Activated T-cell treated with anti-CD3 and anti-CD28 coated beads, Interleukin-2, amount 50 U/mL, for 1 hour (primary cell): Measurements from ENCODE around the gene ITGA3.

Experiments
- DNase-seq: peaks from one replicate; pipeline ENCODE4 v3.0.0-alpha.2; 2020

Gene ITGA3

DNA sequence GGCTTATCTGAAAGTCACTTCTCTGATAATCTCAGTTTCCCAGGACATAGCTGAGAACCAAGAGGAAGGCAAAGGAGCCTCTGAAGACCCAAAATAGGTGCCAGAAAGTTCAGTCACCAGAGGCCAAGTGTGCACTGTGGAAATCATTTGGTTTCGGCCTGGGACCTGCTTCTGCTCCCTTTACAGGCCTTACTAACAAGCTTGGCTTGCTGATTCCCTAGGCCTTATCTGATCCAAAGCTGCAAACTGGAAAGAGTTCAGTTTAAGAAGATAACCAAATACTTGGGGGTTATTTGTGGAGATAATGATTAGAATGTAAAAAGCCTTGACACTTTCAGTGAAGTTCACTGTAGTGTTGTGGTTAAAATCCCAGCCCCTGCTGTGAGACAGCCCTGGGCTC is 17.0 kb downstream of the ITGA3 start:
- DNase-seq: no peak

DNA sequence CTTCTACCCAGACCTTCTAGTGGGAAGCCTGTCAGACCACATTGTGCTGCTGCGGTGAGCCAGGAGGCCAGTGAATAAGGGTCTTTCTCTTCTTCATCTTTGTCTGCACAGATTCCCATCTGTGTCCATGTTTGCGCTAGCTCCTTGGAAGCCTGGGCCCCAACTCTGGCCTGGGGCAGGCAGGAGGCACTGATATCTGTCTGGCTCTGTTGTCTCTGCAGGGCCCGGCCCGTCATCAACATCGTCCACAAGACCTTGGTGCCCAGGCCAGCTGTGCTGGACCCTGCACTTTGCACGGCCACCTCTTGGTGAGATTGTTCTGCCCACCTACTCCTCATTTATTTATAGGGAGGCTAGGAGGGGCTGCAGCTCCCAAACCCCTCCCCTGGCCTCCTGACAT is 18.3 kb downstream of the ITGA3 start:
- DNase-seq: no peak

DNA sequence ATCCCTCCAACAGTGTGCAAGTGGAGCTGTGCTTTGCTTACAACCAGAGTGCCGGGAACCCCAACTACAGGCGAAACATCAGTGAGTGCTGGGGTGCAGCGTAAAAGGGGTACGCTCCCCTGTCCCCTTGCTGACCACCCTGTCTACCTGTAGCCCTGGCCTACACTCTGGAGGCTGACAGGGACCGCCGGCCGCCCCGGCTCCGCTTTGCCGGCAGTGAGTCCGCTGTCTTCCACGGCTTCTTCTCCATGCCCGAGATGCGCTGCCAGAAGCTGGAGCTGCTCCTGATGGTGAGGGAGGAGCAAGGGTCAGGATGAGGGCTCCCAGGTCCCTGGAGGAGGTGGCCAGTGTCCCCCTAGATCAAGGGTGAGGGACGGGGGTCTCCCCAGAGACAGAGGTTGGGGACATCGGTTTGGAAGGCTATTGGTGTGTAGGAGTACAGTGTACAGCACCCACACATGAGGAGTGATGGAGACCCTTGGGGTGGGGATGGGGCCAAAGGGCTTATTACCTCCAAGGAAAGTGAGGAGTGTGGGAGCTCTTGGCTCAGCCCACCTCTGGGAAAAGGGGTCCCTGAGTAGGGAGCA is 19.6 kb downstream of the ITGA3 start:
- DNase-seq: no peak

DNA sequence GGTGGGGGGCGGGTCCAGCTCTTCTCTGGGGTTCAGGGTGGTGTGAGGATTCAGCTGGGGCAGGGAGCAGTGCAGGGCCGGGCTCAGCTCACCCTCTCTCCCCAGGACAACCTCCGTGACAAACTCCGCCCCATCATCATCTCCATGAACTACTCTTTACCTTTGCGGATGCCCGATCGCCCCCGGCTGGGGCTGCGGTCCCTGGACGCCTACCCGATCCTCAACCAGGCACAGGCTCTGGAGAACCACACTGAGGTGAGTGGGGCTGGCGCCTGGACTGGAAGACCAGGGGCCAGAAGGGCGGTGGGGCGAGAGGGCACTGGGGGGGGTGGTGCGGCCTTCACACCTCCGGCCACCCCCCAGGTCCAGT is 20.3 kb downstream of the ITGA3 start:
- DNase-seq: no peak

DNA sequence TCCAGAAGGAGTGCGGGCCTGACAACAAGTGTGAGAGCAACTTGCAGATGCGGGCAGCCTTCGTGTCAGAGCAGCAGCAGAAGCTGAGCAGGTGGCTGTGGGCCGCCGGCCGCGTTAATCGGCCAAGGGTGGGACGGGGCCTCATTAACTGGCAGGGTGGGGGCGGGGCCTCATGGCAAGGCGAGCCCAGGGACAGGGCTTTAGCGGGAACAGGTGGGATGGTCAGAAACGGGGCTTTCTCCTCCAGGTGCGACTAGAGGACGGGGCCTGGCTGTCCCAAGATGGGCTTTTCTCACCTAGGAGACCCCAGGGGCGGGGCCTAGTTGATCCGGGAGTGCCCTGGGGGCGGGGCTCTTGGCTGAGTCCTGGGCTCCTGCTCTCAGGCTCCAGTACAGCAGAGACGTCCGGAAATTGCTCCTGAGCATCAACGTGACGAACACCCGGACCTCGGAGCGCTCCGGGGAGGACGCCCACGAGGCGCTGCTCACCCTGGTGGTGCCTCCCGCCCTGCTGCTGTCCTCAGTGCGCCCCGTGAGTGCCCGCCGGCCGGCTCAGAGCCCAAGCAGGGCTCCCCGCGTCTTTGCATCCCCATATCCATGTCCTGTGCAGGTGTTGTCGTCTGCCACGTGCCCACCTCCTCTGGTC is 20.8 kb downstream of the ITGA3 start:
- no peak for DNase-seq

DNA sequence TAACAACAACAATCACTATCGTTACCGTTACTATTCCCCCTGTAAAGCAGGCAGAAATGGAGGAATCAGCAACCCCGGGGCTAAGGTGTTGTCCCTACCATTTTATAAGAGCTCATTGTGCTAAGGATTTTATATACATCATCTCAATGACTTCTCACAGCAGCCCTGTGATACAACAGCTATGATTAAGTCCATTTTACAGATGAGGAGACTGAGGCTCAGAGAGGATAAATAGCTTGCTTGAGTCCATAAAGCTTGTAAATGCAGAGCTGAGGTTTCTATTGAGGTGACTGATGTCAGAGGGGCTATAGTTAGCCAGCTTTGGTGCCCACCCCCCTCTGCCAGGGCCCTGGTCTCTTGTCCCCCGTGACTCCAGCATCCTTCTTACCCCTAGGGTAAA is 22.5 kb downstream of the ITGA3 start:
- DNase-seq: no peak

DNA sequence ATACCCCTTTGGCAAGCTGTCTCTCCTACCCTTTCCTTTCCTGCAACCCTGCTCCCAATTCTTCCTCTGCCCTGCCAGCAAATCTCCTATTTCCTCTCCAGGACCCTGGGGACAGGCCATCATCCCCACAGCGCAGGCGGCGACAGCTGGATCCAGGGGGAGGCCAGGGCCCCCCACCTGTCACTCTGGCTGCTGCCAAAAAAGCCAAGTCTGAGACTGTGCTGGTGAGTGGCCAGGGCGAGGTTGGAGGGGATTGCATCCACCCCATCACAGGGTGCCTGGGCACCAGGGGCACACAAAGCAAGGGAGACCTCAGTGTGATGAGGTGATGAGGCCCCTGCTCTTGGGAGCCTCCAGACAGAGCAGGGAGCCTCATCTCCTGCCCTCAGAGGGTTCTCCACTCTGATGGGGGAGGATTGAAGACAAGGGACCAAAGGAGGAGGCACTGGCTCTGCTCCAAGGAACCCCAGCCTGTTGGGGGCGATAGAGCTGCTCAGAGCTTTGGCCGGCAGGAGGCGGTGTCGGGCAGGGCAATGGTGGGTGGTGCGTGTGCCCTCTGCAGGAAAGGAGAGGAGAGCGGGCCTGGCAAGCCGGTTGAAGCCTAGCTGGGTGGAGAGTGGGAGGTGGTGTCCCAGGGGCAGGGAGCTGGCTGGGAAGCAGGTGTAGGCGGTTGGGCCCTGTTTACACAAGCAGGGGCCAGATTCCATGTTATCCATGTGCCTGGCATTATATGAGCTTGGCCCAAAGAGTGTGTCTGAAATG is 23.6 kb downstream of the ITGA3 start:
- no peak for DNase-seq

DNA sequence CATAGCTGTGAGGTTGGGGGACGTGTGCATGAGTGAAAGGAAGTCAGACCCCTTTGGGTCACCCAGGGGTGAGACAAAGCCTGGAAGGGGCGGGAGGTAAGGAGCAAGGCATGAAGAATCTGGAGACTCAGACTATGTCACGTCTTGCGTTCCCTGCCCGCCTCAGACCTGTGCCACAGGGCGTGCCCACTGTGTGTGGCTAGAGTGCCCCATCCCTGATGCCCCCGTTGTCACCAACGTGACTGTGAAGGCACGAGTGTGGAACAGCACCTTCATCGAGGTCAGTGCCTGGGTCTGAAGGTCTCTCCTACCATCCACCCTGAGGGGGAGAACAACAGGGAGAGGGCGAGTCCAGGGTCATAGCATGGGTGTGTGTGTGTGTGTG is 24.2 kb downstream of the ITGA3 start:
- no peak for DNase-seq

DNA sequence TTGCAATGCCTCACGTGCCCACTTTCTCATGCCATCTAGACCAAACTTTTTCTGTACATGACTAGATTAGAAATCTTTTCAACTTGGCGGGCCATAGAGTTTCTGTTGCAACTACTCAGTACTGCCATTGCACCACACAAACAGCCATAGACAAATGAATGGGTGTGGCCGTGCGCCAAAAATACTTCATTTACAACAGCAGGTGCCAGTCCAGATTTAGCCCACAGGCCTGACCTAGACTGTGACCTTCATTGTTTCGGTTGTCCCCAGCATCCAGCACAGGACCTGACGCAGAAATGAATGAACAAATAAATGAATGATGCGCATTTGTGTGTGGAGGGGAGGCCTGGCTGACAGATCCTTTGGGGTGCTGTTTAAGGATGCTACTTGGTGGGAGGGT is 24.9 kb downstream of the ITGA3 start:
- no peak for DNase-seq

DNA sequence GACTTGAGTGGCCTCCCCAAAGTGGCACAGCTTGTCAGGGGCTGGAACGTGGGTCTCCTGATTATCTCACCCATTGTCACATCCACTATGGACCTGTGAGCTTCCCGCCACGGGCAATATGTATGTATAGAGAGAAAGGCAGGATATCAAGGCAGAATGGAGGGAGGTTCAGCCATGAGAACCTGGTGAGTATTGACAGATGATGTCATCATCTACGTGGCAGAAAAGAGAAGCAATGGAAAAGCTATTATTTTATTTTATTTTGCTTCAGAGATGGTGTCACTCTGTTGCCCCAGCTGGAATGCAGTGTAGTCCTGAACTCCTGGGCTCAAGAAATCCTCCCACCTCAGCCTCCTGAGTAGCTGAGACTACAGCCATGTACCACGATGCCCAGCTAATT is 25.8 kb downstream of the ITGA3 start:
- no peak for DNase-seq

DNA sequence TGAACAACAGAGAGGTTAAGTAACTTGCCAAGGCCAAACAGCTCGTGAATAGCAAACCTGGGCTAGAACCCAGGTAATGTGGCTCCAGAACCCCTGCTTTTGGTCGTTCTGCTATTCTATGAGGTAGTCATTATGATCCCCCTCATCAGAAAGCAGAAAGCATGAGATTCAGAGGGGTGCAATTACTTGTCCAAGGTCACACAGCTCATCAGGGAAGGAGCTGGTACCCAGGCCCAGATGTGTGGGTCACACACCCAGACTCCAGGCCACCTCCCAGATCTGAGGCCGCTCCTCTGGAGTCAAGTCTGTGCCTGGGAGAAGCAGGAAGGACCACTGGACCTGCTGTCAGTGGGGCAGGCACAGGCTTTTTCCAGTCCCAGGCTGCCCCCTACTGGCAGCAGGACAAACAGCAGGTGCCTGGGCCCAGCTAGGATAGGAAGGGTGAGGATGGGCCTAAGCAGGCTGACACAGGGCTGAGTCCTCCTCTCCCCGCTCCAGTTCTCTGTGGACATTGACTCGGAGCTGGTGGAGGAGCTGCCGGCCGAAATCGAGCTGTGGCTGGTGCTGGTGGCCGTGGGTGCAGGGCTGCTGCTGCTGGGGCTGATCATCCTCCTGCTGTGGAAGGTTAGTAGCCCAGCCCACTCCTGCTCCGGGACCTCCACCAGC is 31.5 kb downstream of the ITGA3 start:
- peak; percentile 84 for DNase-seq

DNA sequence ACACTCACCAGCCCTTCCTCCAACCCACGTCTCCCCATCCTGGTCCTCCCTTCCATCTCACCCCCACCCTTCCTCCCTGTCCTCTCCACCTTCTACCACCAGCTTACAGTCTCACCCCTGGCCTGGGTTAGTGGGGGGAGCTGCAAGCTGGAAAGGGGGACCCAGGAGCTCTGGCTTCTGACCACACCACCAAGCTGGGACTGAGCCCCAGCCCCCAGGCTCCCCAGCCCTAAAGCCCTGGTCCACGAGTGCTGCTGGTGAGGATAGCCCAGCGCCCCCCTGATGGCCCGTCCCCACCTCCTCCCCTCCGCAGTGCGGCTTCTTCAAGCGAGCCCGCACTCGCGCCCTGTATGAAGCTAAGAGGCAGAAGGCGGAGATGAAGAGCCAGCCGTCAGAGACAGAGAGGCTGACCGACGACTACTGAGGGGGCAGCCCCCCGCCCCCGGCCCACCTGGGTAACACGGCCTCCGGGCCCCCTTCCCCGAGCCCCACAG is 32.0 kb downstream of the ITGA3 start:
- no peak for DNase-seq

DNA sequence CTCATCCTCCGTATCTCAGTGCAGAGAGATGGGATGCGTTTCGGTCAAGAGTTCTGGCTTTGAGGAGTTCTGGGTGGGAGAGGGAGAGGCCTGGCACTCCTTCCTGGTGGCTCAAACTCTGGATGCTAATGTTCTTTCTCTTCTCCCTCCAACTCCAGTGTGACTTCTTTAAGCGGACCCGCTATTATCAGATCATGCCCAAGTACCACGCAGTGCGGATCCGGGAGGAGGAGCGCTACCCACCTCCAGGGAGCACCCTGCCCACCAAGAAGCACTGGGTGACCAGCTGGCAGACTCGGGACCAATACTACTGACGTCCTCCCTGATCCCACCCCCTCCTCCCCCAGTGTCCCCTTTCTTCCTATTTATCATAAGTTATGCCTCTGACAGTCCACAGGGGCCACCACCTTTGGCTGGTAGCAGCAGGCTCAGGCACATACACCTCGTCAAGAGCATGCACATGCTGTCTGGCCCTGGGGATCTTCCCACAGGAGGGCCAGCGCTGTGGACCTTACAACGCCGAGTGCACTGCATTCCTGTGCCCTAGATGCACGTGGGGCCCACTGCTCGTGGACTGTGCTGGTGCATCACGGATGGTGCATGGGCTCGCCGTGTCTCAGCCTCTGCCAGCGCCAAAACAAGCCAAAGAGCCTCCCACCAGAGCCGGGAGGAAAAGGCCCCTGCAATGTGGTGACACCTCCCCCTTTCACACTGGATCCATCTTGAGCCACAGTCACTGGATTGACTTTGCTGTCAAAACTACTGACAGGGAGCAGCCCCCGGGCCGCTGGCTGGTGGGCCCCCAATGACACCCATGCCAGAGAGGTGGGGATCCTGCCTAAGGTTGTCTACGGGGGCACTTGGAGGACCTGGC is 33.3 kb downstream of the ITGA3 start:
- DNase-seq: no peak

DNA sequence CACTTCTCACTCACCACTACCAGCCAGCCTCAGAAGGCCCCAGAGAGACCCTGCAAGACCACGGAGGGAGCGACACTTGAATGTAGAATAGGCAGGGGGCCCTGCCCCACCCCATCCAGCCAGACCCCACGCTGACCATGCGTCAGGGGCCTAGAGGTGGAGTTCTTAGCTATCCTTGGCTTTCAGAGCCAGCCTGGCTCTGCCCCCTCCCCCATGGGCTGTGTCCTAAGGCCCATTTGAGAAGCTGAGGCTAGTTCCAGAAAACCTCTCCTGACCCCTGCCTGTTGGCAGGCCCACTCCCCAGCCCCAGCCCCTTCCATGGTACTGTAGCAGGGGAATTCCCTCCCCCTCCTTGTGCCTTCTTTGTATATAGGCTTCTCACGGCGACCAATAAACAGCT is 34.2 kb downstream of the ITGA3 start:
- DNase-seq: no peak

DNA sequence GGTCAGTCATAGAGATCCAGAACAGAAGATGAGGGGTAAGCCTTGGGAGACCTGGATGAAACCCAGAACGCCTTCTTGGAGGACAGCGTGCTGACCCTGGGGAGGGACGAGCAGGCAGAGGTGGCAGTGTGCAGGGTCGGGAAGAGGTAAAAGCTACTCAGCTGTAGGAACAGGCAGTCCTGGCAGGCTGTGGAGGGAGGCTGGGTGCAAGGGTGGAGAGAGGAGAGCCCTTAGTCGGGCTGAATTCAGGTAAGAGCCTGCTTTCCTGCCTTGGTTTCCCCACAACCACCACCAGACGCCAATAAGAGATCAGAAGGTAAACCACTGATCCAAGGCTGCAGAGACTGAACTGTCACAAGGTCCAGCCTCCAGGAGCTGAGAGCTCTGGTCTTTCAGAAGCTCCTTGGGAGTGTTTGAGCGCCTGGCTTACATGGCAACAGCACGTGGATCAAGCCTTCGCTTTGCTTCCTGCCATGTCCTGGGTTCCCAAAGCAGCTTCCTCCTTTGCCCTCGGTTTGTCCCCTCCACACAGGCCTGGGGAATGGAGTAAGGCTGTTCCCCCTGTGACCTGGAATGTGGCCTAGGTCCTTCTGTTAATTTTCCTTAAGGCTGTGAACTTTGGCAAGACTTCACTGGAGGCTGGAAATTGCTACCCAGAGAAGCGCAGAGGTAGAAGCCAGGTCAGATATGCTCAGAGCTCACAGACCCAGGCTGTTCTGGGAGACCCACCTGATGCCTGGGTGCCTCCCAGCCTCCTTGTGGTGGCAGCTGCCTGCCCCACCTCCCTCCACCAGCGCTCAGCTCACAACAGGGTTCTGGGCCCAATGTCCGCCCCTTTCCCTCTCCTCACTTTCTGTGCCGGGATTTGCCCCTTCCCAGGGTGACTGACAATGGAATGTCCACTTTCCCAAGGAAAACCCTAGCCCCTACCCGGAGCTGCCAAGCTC is 35.3 kb downstream of the ITGA3 start:
- no peak for DNase-seq

DNA sequence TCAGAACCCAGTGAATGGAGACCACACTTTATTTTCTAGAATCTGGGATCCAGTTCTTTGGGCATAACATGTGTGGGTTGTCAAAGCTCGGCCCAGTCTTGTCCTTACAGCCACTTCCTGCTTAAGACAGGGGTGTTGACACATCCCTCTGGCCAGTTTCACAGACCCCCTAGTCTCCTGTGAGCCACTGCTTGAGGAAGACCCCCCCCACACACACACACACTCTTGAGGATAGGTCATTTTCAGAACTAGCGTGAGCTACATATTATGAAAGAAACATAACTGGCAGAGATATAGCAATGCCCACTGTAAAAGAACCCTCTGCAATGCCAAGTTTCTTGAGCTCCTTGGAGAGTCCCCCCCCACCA is 36.0 kb downstream of the ITGA3 start:
- DNase-seq: no peak

DNA sequence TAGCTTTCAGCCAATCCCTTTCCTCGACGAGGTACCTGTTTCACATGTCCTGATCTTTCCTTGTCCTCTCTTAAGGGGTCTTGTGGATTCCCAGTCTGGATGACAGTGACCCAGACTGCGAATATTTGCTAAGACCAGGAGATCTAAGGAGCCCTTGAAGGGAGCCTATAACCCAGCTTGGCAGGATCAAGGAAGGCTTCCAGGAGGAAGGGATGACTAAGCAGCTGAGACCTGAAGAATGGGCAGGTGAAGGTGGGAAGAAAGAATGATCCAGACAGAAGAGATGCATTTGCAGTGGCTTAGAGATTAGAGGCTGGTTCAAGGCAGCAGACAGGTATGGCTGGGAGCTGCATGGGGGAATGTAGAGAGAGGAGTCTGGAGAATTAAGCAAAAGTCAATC is 37.3 kb downstream of the ITGA3 start:
- no peak for DNase-seq

DNA sequence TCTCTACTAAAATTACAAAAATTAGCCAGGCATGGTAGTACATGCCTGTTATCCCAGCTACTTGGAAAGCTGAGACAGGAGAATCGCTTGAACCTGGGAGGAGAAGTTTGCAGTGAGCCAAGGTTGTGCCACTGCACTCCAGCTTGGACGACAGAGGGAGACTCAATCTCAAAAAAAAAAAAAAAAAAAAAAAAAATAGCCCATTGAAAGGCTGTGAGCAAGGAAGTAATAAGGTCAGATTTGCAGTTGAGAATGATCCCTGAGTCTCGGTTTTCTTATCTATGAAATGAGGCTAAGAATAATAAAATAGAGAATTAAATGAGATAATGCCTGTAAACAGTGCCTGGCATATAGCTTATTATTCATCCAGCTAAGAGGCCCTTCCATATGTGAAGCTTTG is 37.9 kb downstream of the ITGA3 start:
- no peak for DNase-seq

DNA sequence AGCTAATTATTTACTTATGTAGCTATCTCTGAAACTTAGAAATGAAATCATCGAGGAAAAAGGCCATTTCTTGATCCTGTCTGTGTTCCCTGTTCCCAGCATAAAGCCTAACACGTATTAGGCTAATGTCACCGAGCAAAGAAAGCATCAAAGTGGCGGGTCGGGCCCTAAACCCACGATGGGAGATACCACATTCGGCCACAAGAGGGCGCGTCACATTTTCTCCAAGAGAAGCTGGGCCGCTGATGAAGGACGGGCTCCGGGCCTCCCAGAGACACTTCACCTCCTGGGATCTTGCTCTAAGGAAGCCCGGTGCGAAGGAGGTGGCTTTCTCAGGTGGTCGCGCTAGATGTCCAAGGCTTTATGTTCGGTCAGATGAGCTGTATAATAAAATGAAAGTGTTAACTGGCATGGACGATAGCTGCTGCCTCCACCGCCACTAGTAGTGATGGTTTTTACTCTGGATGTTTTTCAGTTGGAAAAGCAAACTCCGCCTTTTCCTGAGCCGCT is 38.4 kb downstream of the ITGA3 start:
- DNase-seq: peak; percentile 93

DNA sequence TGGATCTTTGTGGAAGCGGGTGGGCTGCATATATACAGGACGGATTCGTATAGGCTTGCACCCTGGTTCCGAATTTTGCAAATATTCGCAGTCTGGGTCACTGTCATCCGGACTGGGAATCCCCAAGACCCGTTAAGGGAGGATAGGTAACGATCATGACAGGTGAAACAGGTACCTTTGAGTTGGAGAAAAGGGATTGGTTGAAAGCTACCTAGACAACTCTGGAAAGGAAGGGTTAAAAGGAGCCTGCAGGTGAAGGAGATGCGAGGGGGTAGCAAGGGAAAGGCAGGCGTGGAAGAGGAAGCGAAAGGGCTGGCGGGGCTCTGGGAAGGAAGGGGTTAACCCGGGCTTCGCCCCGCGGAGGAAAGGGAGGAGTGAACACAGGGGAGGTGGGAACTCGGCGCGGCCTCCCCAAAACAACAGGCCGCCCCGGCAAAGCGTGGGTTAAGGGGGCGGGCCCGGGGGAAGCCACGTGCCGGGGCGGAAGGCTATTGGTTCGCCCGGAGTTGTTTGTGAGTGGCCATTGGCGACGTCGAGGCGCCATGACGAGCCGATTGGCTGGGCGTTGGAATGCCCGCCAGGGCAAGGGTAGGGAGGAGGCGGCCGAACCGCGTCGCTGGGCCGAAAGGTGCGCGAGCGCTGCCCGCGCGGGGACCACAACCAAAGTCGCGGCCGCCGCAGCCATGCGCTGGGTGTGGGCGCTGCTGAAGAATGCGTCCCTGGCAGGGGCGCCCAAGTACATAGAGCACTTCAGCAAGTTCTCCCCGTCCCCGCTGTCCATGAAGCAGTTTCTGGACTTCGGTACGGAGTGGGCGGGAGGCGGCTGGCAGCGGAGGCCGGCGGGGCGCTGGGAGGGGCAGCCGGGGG is 39.1 kb downstream of the ITGA3 start, which contains the start of gene PDK2:
PDK2 (plus strand) TSS at position 599 of the 867 bp plus-strand sequence; CDS start at position 684, 85 bp downstream.
- DNase-seq: peak; percentile 95
